GM04504 (cell line): ENCODE results near the gene TRIB2.

ENCODE experiments used
- DNase-seq: peaks from one replicate; pipeline ENCODE4 v3.0.0-alpha.2; 2012; ENCODE audit warnings: low read depth

Gene TRIB2

DNA sequence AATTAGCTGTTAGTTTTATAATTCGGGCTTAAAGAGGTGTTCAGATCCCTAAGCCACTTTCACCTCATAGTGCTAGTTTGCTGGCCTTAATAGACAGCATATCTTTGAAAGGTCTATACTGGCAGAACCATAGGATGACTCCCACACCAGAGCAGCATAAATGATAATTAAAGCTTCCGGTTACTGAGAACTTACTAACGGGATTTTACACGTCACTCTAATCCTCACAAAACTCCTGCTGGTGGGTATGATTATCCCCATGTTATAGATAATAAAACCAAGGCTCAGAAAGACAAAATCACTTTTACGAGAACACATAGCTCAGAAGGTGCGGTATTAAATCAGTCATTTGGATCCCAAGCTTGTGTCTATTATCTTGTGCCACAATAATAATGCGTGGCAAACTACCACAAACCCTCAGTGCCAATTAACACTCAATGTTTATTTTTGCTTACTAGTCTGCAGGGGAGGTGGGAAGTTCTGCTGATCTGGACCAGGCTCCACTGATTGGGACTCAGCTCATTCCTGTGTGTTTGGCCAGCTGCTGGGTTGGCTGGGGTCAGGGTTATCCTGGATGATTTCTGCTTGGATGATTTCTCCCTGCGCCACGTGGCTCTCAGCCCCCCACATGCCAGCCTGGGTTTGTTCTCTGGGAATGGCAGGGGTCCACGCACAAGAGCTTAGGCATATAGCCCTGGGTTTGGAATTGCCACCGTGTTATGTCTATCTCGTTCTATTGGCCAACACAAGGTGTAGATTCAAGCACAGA, 62.3 kb downstream of the TRIB2 start:
- DNase-seq: no peak

DNA sequence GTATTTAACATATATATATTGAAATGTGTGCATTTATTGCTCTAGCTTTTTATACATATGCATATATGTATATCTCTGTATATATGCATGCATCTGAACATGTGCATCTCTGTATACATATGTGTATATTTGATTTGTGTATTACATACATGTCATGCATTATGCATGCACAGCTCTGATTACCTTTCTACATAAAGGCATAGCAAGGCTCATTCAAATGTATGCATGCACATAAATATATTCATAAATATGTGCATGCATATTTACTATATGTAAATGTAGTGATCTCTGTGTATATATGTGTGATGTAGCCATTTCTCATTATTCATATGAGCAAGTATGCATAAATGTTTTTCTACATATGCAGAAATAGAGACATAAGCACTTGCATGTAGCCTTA, 64.6 kb downstream of the TRIB2 start:
- DNase-seq: no peak

DNA sequence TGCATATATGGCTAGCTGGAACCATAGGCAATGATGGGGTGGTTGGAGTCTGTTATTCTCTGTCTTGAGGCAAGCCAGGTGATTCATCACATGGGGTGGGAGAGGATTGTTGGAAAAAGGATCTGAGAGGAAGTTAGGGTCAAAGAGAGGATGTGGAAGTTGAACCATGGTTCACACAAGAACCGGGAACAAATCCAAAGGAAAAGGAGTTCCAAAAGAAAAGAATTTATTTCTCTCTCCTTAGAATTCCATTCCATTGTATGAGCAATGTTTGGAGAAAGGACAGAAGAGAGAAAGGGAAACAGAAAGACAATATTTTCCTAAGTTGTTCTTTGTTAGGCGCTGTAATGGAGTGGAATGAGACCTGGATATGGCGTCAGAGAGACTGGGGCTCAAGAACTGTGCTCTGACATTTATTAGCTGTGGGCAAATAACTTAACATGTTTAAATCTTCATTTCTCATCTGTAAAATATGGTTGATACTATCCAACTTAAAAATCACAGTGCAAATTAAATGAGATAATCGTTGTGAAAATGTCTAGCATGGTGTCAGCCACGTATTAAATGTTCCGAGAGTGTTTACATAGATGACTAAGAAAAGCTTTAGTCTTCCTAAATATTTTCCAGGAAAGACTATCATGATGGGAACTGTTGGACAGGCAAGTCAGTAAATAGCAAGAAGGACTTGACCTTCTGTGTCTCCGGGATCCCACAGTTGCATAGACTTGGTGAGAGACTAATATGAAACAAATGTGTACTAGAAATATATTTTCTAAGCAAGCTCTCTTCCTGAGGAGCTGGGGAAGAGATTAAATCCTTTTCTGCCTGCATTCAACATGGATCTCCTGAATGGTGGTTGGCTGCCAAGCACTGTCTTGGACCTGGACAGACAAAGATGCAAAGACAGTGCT, 71.4 kb downstream of the TRIB2 start:
- DNase-seq: no peak

DNA sequence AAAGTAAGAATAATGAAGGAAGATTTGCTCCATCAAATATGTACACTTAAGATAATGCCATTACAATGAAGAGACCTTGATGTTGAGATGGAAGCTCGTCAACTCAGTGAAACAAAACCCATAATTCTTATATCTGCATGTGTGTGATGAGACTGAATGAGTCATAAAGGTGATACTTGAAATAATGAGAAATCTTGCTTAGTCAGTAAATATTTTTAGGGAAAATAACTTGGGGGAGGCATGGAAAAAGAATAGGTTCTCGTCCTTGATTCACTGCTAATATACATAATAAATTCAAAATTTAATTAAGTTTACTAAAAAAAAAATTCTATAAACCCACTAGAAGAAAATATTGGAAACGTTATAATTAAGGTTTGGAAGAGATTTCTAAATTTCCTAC, 75.2 kb downstream of the TRIB2 start:
- DNase-seq: no peak
